ENCODE data around the gene ACTR1A. TPM values are rescaled to one million over a fixed set of nuclear protein-coding genes. Genes with fewer than 3 reads are reported as not detected.
"Not testable (repeated sequence)": the region's sequence is repeated elsewhere in the genome, so short reads cannot be mapped to it uniquely, and the experiment has no call there.

ACTR1A gene
- total and polyA plus RNA-seq, 8 donors: 41.5 to 277 (median 61.1) TPM

- WGBS, 5 donors: 0 to 2% (median 1%) methylated on average over 38 to 47 of the region's 47 CpGs
- no peaks in the 10 kb centered on the region for H3K27me3 ChIP-seq
- H3K36me3 ChIP-seq: peaks cover 2 to 14% (median 9%) of the 10 kb centered on the region in 4 donors
- H3K4me3 ChIP-seq: peak overlapping the region; percentile 99 to 100 (median 99)
- peaks cover 14 to 79% (median 55%) of the 10 kb centered on the region in 4 donors for H3K4me1 ChIP-seq
- peak; percentile 26 to 68 for DNase-seq
- peak overlapping the region; percentile 57 to 95 (median 87) for H3K27ac ChIP-seq
- no peaks in the 10 kb centered on the region for H3K9me3 ChIP-seq
- TF ChIP-seq POLR2AphosphoS5 (IDR thresholded peaks at IDR 0.05) (no peak), EP300 (IDR thresholded peaks at IDR 0.05) (no peak), POLR2A (IDR thresholded peaks at IDR 0.05) (no peak)
- TF ChIP-seq, protein P1, sequence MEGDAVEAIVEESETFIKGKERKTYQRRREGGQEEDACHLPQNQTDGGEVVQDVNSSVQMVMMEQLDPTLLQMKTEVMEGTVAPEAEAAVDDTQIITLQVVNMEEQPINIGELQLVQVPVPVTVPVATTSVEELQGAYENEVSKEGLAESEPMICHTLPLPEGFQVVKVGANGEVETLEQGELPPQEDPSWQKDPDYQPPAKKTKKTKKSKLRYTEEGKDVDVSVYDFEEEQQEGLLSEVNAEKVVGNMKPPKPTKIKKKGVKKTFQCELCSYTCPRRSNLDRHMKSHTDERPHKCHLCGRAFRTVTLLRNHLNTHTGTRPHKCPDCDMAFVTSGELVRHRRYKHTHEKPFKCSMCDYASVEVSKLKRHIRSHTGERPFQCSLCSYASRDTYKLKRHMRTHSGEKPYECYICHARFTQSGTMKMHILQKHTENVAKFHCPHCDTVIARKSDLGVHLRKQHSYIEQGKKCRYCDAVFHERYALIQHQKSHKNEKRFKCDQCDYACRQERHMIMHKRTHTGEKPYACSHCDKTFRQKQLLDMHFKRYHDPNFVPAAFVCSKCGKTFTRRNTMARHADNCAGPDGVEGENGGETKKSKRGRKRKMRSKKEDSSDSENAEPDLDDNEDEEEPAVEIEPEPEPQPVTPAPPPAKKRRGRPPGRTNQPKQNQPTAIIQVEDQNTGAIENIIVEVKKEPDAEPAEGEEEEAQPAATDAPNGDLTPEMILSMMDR (IDR thresholded peaks at IDR 0.05): no peak
- intact Hi-C loops (cut with DNase I; ENCODE audit: low total_unique reads): no loop called here
These were observed 1.9 kb upstream of the ACTR1A start for GRCh38 chr10:102504179-102504975.

DNA sequence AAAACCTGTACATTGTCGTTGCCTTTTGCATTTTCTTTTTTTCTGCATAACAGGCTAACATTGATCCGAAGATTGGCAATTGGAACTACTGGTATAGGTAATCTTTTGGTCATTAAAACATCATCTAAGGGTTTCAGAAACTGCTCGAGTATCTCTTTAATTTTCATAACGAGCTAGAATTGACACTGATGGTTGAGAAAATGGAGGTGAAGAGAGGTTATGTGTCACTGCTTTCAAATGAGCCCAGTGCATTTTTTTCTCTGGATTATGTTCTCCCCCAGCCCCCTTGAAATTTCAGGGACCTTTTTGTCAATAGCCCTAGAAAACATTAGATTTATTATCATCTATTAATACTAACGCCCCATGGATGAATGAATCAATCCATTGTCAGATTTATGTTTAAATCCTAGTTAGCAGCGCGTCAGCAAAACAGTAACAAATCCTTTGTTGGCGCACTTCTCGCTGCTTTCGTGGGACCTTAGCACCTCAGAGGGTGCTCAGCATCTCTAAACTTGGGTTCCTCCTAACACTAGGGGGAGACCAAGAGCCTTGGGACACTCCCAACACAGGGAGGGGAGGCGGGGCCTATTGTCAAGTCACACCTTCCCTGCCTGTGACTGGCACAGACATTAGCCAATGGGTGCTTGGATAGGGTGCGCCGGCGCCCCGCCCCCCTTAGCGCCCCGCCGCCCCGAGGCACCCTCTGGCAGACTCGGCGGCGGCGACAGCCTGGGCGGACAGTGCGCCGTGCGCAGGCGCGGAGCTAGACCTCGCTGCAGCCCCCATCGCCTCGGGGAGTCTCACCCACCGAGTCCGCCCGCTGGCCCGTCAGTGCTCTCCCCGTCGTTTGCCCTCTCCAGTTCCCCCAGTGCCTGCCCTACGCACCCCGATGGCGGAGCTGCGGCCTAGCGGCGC lies 1.0 kb upstream of the ACTR1A start, which contains the start of gene SUFU:
Gene SUFU, plus strand, starts transcription at position 709 of the 915 bp plus-strand sequence. Its CDS starts 181 bp downstream, at position 890.
- peaks cover 14 to 79% (median 60%) of the 10 kb centered on the region in 4 donors for H3K4me1 ChIP-seq
- 0 to 1% (median 1%) methylated on average over 10 to 44 of the region's 44 CpGs for WGBS, 5 donors

DNA sequence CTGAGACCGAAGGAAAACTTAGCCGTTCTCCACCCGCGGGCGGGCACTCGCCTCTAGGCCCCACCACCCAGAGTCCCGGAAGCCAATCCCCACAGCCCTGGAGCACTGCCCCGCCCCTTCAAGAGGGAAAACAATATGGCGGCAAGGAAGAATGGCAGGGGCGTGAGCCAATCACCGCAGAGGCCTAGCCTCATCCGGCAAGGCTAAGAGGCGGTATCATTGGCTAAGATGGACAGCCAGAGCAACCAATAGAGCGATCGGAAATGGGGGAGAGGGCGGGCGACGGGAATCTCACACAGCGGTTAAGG lies 529 bp downstream of the ACTR1A start:
- no peaks in the 10 kb centered on the region for H3K9me3 ChIP-seq
- H3K27me3 ChIP-seq: no peaks in the 10 kb centered on the region
- H3K4me3 ChIP-seq: peak overlapping the region; percentile 67 to 100 (median 96)
- peaks cover 0 to under 1% (median 0%) of the 10 kb centered on the region in 4 donors for H3K36me3 ChIP-seq
- peak; percentile 99 to 100 for DNase-seq
- no peak for TF ChIP-seq EP300 (IDR thresholded peaks at IDR 0.05)
- TF ChIP-seq POLR2AphosphoS5 (IDR thresholded peaks at IDR 0.05): peak in 2 of 3 donors; percentile 49 to 86
- TF ChIP-seq POLR2A (IDR thresholded peaks at IDR 0.05): no peak
- intact Hi-C loops (cut with DNase I; ENCODE audit: low total_unique reads): no loop called here
- 0 to 1% (median 0%) methylated on average over 18 to 19 of the region's 19 CpGs for WGBS, 5 donors
- H3K4me1 ChIP-seq: peaks cover 14 to 81% (median 64%) of the 10 kb centered on the region in 4 donors
- peak overlapping the region; percentile 88 to 96 (median 95) for H3K27ac ChIP-seq

More for the DNA sequence above, 1.0 kb upstream of the ACTR1A start, which contains the start of gene SUFU:
- Histone ChIP-seq H3K36me3 (peaks cover 0 to 7% (median 1%) of the 10 kb centered on the region in 4 donors), H3K27me3 (no peaks in the 10 kb centered on the region), H3K27ac (peak within 1 kb of the TSS; percentile 87 to 96 (median 95)), H3K4me3 (peak within 1 kb of the TSS; percentile 99 to 100 (median 99)), H3K9me3 (no peaks in the 10 kb centered on the region)
- peak; percentile 99 for DNase-seq
- TF ChIP-seq EP300 (IDR thresholded peaks at IDR 0.05): no peak
- peak; percentile 55 to 82 (median 72) for TF ChIP-seq POLR2AphosphoS5 (IDR thresholded peaks at IDR 0.05)
- TF ChIP-seq, protein P1 (IDR thresholded peaks at IDR 0.05): peak in 5 of 7 experiments; percentile 67 to 89 (median 89)
- intact Hi-C loops (cut with DNase I; ENCODE audit: low total_unique reads): no loop called here

DNA sequence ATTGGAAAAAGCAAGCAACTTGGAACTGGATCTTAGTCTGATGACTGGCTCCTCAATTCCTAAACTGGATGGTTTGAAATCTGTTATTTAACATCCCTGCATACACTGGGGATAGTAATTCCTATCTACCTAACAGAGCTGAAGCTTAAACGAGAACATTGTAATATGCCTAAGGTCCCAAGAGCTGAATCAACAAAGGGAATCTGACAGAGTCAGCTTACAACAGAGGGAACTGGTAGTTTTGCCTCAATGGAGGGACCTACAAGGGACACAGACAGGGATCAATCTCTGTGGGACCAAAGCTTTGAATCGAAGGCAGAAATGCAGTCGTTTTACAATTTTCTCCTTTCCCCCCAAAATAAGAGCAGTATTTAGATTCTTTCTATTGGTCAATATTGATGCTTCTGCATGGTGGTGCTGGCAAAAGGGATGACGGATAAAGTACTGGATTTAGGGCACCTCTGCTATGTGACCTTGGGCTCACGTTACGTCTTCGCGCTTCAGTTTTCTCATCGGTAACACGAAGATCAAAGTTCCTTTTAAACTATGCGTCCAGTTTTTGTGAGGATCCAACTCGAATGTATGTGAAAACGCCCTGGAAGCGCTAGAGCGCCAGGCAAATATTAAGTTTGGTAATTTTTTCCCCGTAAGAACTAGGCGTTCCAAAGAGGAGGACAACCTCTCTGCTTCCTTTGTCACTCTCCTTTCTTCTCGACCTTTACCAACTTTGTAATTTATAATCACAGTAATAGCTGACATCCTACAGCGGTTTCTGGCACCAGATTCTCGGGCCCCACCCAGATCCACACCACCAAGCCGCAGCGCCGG lies 1.1 kb downstream of the ACTR1A start:
- WGBS, 5 donors: 2 to 3% (median 2%) methylated on average over 23 of the region's 23 CpGs
- peak overlapping the region; percentile 67 to 100 (median 96) for H3K4me3 ChIP-seq
- intact Hi-C loops (cut with DNase I; ENCODE audit: low total_unique reads): no loop called here
- no peaks in the 10 kb centered on the region for H3K9me3 ChIP-seq
- TF ChIP-seq, protein P1 (IDR thresholded peaks at IDR 0.05): no peak
- no peak for TF ChIP-seq EP300 (IDR thresholded peaks at IDR 0.05)
- no peak for TF ChIP-seq POLR2AphosphoS5 (IDR thresholded peaks at IDR 0.05)
- TF ChIP-seq POLR2A (IDR thresholded peaks at IDR 0.05): no peak
- no peaks in the 10 kb centered on the region for H3K36me3 ChIP-seq
- H3K27me3 ChIP-seq: no peaks in the 10 kb centered on the region
- peaks cover 14 to 80% (median 63%) of the 10 kb centered on the region in 4 donors for H3K4me1 ChIP-seq
- peak overlapping the region; percentile 57 to 96 (median 95) for H3K27ac ChIP-seq
- no peak for DNase-seq

DNA sequence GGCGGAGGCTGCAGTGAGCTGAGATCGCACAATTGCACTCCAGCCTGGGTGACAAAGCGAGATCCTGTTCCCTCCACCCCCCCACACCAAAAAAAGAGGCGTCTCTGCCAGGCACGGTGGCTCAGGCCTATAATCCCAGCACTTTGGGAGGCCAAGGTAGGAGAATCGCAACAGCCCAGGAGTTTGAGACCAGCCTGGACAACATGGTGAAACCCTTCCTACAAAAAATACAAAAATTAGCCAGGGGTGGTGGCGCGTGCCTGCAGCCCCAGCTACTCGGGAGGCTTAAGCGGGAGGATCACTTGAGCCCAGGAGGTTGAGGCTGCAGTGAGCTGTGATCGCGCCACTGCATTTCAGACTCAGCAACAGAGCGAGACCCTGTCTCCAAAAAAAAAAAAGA lies 1.8 kb downstream of the ACTR1A start:
- H3K36me3 ChIP-seq; intact Hi-C loops (cut with DNase I; ENCODE audit: low total_unique reads); DNase-seq; H3K9me3 ChIP-seq; H3K27me3 ChIP-seq: not testable (repeated sequence)
- WGBS, 5 donors: 90 to 95% (median 95%) methylated on average over 13 of the region's 13 CpGs
- peaks cover 14 to 81% (median 63%) of the 10 kb centered on the region in 4 donors for H3K4me1 ChIP-seq
- peak overlapping the region in 2 of 5 donors; percentile 95 to 96 for H3K27ac ChIP-seq
- H3K4me3 ChIP-seq: peak overlapping the region in 2 of 4 donors; percentile 99 to 100
